Astrocyte (in vitro differentiated cells and primary cell): ENCODE results near the gene CREB5.

Experiments
- CTCF ChIP-seq: IDR thresholded peaks from 2 replicates; pipeline ENCODE4 v1.5.1; 2011; ENCODE audit warnings: low read depth, mild to moderate bottlenecking, inconsistent platforms, low read length, moderate library complexity; ENCODE audit not compliant: insufficient read depth
- EZH2 ChIP-seq: IDR thresholded peaks from 2 replicates; pipeline ENCODE4 v1.6.1; 2012; ENCODE audit warnings: mild to moderate bottlenecking, low read length, inconsistent platforms; ENCODE audit not compliant: insufficient read depth

DNA sequence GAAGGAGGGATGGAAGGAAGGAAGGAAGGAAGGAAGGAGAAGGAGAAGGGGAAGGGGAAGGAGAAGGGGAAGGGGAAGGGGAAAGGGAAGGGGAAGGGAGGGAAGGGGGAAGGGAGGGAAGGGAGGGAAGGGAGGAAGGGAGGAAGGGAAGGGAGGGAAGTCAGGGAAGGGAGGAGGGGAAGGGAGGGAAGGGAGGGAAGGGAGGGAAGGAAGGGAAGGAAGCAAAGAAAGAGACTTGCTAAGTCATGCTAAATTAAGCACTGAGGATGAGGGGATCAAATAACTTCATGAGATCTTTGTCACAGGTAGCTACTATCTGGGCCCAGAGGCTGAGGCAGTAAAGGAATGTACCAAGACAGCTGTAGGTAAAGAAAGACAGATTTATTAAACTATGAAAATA is 429.4 kb downstream of the CREB5 start:
- TF ChIP-seq CTCF (no peak), EZH2 (no peak)
